A673 (cell line): Measurements from ENCODE around the gene TTC28.
"Not testable (repeated sequence)": the region's sequence is repeated elsewhere in the genome, so short reads cannot be mapped to it uniquely, and the experiment has no call there.

Experiments used
- EZH2 ChIP-seq: fragments of 200-600 bp; sonication (generic); IDR thresholded peaks from 2 replicates; pipeline ENCODE4 v1.6.1; 2017; ENCODE audit warnings: borderline replicate concordance, low read depth, mild to moderate bottlenecking, mixed read lengths, antibody characterized with exemption, low read length; ENCODE audit not compliant: poor library complexity, severe bottlenecking
- TF ChIP-seq, protein P1 (sequence below): fragments of 300-800, 200-600 bp; sonication (generic); conservative IDR thresholded peaks from 2 replicates; pipeline ENCODE4 v1.5.1; 2017; ENCODE audit warnings: low read depth, mild to moderate bottlenecking, antibody characterized with exemption, low read length, moderate library complexity, mixed read lengths

- TF ChIP-seq, protein P1, sequence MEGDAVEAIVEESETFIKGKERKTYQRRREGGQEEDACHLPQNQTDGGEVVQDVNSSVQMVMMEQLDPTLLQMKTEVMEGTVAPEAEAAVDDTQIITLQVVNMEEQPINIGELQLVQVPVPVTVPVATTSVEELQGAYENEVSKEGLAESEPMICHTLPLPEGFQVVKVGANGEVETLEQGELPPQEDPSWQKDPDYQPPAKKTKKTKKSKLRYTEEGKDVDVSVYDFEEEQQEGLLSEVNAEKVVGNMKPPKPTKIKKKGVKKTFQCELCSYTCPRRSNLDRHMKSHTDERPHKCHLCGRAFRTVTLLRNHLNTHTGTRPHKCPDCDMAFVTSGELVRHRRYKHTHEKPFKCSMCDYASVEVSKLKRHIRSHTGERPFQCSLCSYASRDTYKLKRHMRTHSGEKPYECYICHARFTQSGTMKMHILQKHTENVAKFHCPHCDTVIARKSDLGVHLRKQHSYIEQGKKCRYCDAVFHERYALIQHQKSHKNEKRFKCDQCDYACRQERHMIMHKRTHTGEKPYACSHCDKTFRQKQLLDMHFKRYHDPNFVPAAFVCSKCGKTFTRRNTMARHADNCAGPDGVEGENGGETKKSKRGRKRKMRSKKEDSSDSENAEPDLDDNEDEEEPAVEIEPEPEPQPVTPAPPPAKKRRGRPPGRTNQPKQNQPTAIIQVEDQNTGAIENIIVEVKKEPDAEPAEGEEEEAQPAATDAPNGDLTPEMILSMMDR: not testable (repeated sequence)
- not testable (repeated sequence) for TF ChIP-seq EZH2
Observed at GRCh38 chr22:28060594-28060993, 619.0 kb downstream of the TTC28 start.
